Stomach (tissue), 9 donors: Measurements from ENCODE around the gene MYH6. TPM values are rescaled to one million over a fixed set of nuclear protein-coding genes. Genes with fewer than 3 reads are reported as not detected.

Experiments used
- DNase-seq, 2 donors: peaks; one replicate each; pipeline versions ENCODE4 v3.0.0 to v3.0.0-alpha.2; 2013 to 2019
- H3K27ac ChIP-seq, 5 donors: fragments of 200-600 bp in 4 of 5; sonication (generic) in 4 of 5; one replicate each; pipeline ENCODE4 v1.5.1; 2013 to 2019; ENCODE audit warnings: mild to moderate bottlenecking in 1 of 5, moderate library complexity in 1 of 5
- H3K27me3 ChIP-seq, 3 donors: fragments of 200-600 bp; sonication (generic); one replicate each; pipeline ENCODE4 v1.5.1; 2017 to 2019; ENCODE audit warnings: mixed run types in 1 of 3
- H3K36me3 ChIP-seq, 4 donors: fragments of 200-600 bp; sonication (generic); 1 replicate in 3 of 4; 2 replicates in 1 of 4; pipeline ENCODE4 v1.5.1; 2016 to 2019
- H3K4me1 ChIP-seq, 4 donors: fragments of 200-600 bp; sonication (generic); one replicate each; pipeline ENCODE4 v1.5.1; 2016 to 2019
- H3K4me3 ChIP-seq, 4 donors: fragments of 200-600 bp; sonication (generic) in 3 of 4; one replicate each; pipeline ENCODE4 v1.5.1; 2016 to 2019; ENCODE audit warnings: mild to moderate bottlenecking in 1 of 4
- H3K9me3 ChIP-seq, 4 donors: fragments of 200-600 bp; sonication (generic); one replicate each; pipeline ENCODE4 v1.5.1; 2016 to 2019
- EP300 ChIP-seq: sonication (generic); formaldehyde crosslinking; IDR thresholded peaks from one replicate; pipeline ENCODE4 v1.6.1; 2017; ENCODE audit warnings: antibody characterized with exemption
- POLR2A ChIP-seq, 4 donors: fragments of 450-650 bp; IDR thresholded peaks; one replicate each; pipeline ENCODE4 v1.6.1; 2016; ENCODE audit warnings: antibody characterized with exemption in 4 of 4, control low read depth in 2 of 4, mild to moderate bottlenecking in 1 of 4, moderate library complexity in 1 of 4
- POLR2AphosphoS5 ChIP-seq, 3 donors: sonication (generic); formaldehyde crosslinking; IDR thresholded peaks; one replicate each; pipeline ENCODE4 v1.6.1; 2016; ENCODE audit warnings: antibody characterized with exemption in 3 of 3
- WGBS, 5 donors: extraction: QIAGEN DNeasy Blood & Tissue Kit in 3 of 5; methylation state at CpG; one replicate each; pipeline versions ENCODE4 v1.1.5 to v1.1.7; 2013 to 2018; 5-methylcytosine and 5-hydroxymethylcytosine counted together
- intact Hi-C: fragments of 100-400 bp; cut with DNase I; formaldehyde crosslinking; loops from one replicate; pipeline ENCODE4 v1.15.1; 2023; ENCODE audit warnings: low total_unique reads
- polyA plus RNA-seq, 3 donors: library from polyadenylated mRNA; stranded (reverse); fragments of 200-250 nt; gene quantifications; one replicate each; pipeline ENCODE4 v1.2.3, GENCODE V29; 2013
- total RNA-seq, 5 donors: library from RNA; depleted of rRNA; stranded (reverse); fragments of >200 nt; gene quantifications; one replicate each; pipeline versions ENCODE4 v1.1.0 to v1.2.3, GENCODE V29; 2014 to 2016
- TF ChIP-seq, protein P1 (sequence below), 7 experiments: fragments of 450-650 bp in 4 of 7; fragments of 200-600 bp in 3 of 7; sonication (generic) in 3 of 7; IDR thresholded peaks; one replicate each; pipeline ENCODE4 v1.5.1; 2016 to 2019; ENCODE audit warnings: antibody characterized with exemption in 7 of 7, control low read depth in 2 of 7, mild to moderate bottlenecking in 1 of 7
- donor health status: healthy with polysubstance abuse.
- donor health status: Bipolar disorder and iron deficiency.
- donor health status: healthy.

MYH6 gene
- total and polyA plus RNA-seq, 8 donors: 0.37 to 3.2 (median 0.97) TPM; not detected in 4

DNA sequence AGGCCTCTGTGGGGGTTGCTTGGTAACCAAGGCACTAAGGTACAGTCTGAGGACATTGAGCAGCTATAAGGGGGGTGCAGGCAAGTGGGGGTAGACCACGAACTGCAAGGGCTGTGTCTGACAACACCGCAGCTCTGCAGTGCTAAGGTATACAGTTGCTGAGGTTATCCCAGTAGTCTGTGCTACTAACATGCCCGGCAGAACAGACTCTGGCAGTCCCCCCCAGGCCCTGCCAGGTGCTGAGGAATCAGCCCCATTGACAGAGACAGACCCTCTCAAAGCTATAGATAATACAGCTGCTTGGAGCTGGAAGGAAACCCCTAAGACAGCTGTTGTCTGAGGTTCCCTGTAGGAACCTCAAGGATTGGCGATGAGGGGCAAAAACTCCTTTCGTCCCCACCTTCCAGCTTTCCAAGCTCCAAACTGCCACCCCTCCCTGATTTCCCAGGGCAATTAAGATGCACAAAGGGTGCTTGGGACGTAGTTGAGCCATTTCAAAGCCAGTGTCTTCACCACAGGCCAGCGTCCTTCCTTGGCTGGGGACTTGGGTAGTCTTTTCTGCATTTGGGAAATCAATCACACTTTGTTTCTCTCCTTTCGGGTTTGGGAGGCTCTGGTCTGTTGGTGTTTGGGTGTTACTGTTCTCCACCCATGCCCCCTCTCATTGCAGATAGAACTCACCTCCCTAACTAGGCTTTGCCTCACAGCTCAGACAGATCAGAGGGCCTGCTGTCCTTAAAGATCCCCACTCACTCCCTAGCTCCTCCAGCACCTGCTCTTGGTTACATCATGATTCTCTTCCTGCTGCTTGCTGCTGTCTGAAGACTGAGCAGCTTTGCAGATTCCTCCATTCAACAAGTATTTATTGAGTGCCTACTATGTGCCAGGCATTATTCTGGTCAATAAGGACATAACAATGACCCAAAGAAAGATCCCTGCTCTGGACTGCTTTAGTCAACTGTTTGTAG is 29.3 kb upstream of the MYH6 start:
- H3K4me3 ChIP-seq: no peak overlapping the region
- intact Hi-C loops: no loop called here
- no peaks in the 10 kb centered on the region for H3K9me3 ChIP-seq
- H3K27ac ChIP-seq: no peak overlapping the region
- H3K27me3 ChIP-seq: peaks cover 0 to 7% (median 0%) of the 10 kb centered on the region in 3 donors
- 64 to 79% (median 74%) methylated on average over 6 to 8 of the region's 8 CpGs for WGBS, 5 donors
- TF ChIP-seq POLR2AphosphoS5 (IDR thresholded peaks at IDR 0.05) (no peak), EP300 (no peak), POLR2A (IDR thresholded peaks at IDR 0.05) (no peak)
- TF ChIP-seq, protein P1, sequence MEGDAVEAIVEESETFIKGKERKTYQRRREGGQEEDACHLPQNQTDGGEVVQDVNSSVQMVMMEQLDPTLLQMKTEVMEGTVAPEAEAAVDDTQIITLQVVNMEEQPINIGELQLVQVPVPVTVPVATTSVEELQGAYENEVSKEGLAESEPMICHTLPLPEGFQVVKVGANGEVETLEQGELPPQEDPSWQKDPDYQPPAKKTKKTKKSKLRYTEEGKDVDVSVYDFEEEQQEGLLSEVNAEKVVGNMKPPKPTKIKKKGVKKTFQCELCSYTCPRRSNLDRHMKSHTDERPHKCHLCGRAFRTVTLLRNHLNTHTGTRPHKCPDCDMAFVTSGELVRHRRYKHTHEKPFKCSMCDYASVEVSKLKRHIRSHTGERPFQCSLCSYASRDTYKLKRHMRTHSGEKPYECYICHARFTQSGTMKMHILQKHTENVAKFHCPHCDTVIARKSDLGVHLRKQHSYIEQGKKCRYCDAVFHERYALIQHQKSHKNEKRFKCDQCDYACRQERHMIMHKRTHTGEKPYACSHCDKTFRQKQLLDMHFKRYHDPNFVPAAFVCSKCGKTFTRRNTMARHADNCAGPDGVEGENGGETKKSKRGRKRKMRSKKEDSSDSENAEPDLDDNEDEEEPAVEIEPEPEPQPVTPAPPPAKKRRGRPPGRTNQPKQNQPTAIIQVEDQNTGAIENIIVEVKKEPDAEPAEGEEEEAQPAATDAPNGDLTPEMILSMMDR (IDR thresholded peaks at IDR 0.05): no peak
- H3K36me3 ChIP-seq: no peaks in the 10 kb centered on the region
- H3K4me1 ChIP-seq: no peaks in the 10 kb centered on the region
- no peak for DNase-seq

- Histone ChIP-seq H3K9me3 (no peaks in the 10 kb centered on the region), H3K4me3 (no peak overlapping the region), H3K4me1 (no peaks in the 10 kb centered on the region), H3K27ac (no peak overlapping the region), H3K36me3 (no peaks in the 10 kb centered on the region), H3K27me3 (peaks cover 0 to 7% (median 0%) of the 10 kb centered on the region in 3 donors)
- DNase-seq: peak in 1 of 2 donors; percentile 84
- no peak for TF ChIP-seq POLR2AphosphoS5 (IDR thresholded peaks at IDR 0.05)
- TF ChIP-seq, protein P1 (IDR thresholded peaks at IDR 0.05): no peak
- no peak for TF ChIP-seq EP300
- TF ChIP-seq POLR2A (IDR thresholded peaks at IDR 0.05): no peak
- intact Hi-C loops: no loop called here
- WGBS, 5 donors: 63 to 66% (median 66%) methylated on average over 15 of the region's 15 CpGs
Observed at GRCh38 chr14:23436327-23437132, 28.5 kb upstream of the MYH6 start.

DNA sequence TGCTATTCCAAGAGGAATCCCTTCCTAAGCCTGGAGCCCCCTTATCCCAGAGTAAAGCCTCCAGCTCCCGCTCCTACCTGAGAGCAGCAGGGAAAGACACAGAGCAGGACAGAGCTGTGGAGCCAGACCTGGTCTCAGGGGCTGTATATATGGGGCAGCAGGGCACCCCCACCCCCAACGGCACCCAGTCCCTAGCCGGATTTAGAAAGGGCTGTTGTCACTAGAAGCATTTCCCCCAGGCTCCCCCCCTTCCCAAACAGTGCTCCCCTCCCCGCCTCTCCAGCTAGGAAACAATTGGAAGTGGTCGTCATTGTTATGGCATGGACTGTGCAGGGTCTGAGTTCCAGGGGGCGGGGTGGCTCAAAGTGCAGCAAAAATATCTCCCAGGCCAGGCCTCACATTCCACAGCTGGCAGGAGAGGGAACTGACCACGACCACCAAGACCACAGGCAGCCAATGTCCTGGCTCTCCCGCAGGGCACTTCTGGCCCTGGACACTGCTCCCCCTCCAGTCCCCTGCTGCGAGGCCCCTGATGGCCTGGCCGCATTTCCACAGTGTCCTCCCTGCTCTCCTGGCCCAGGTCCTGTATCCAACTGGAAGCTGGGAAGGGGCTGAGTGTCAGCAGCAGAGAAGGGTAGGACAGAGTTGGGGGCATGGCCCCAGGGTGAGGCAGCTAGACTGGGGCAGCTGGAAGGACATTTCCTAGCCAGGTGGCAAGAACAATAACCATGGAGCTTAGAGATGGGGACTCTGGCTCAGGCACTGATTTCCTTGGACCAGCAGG is 27.7 kb upstream of the MYH6 start, which contains the start of gene MYH7:
MYH7 (minus strand) TSS at position 118 of the 784 bp plus-strand sequence. CDS start 1,928 bp downstream, outside the sequence.
- Histone ChIP-seq H3K27ac (no peak within 1 kb of the TSS), H3K4me3 (no peak within 1 kb of the TSS), H3K4me1 (no peaks in the 10 kb centered on the region), H3K36me3 (no peaks in the 10 kb centered on the region), H3K27me3 (peaks cover 0 to 7% (median 0%) of the 10 kb centered on the region in 3 donors), H3K9me3 (no peaks in the 10 kb centered on the region)
- DNase-seq: peak in 1 of 2 donors; percentile 37
- intact Hi-C loops: no loop called here
- TF ChIP-seq, protein P1 (IDR thresholded peaks at IDR 0.05): no peak
- TF ChIP-seq EP300 (no peak), POLR2AphosphoS5 (IDR thresholded peaks at IDR 0.05) (no peak), POLR2A (IDR thresholded peaks at IDR 0.05) (no peak)
- 45 to 73% (median 52%) methylated on average over 8 to 10 of the region's 10 CpGs for WGBS, 5 donors
